ENCODE results near the gene DSCAM. TPM values are rescaled to one million over a fixed set of nuclear protein-coding genes. Genes with fewer than 3 reads are reported as not detected.

The DSCAM gene
- total RNA-seq, 4 donors from 2014 or later: not detected

DNA sequence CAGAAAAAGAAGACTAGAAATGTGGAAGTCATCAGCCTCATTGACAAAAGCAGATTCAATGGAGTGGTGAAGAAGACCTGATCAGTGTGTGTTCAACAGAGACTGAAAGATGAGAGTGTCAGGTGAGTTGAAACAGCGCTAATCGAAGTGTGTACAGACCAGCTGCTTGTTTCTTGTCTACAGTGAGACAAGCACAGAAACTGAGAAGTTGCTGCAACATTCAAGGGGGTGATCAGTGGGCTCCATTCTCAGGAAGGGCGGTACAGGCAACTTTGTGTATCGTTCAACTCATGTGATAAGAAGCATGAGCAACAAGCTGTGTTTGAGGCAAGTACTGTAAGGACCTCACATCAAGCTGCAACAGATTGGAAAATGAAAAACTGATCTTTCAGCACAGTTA, 19.4 kb downstream of the DSCAM start:
- TF ChIP-seq, protein P1, sequence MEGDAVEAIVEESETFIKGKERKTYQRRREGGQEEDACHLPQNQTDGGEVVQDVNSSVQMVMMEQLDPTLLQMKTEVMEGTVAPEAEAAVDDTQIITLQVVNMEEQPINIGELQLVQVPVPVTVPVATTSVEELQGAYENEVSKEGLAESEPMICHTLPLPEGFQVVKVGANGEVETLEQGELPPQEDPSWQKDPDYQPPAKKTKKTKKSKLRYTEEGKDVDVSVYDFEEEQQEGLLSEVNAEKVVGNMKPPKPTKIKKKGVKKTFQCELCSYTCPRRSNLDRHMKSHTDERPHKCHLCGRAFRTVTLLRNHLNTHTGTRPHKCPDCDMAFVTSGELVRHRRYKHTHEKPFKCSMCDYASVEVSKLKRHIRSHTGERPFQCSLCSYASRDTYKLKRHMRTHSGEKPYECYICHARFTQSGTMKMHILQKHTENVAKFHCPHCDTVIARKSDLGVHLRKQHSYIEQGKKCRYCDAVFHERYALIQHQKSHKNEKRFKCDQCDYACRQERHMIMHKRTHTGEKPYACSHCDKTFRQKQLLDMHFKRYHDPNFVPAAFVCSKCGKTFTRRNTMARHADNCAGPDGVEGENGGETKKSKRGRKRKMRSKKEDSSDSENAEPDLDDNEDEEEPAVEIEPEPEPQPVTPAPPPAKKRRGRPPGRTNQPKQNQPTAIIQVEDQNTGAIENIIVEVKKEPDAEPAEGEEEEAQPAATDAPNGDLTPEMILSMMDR (IDR thresholded peaks at IDR 0.05): no peak
- TF ChIP-seq POLR2A (IDR thresholded peaks at IDR 0.05): no peak
- H3K4me3 ChIP-seq (ENCODE audit: low read depth, poor library complexity, severe bottlenecking): no peak overlapping the region
- intact Hi-C loops (cut with DNase I; ENCODE audit: low total_unique reads): no loop called here
- DNase-seq (ENCODE audit: low spot score in 2 of 2): no peak
- 87 to 90% methylated on average over 4 of the region's 4 CpGs for WGBS, 2 donors

DNA sequence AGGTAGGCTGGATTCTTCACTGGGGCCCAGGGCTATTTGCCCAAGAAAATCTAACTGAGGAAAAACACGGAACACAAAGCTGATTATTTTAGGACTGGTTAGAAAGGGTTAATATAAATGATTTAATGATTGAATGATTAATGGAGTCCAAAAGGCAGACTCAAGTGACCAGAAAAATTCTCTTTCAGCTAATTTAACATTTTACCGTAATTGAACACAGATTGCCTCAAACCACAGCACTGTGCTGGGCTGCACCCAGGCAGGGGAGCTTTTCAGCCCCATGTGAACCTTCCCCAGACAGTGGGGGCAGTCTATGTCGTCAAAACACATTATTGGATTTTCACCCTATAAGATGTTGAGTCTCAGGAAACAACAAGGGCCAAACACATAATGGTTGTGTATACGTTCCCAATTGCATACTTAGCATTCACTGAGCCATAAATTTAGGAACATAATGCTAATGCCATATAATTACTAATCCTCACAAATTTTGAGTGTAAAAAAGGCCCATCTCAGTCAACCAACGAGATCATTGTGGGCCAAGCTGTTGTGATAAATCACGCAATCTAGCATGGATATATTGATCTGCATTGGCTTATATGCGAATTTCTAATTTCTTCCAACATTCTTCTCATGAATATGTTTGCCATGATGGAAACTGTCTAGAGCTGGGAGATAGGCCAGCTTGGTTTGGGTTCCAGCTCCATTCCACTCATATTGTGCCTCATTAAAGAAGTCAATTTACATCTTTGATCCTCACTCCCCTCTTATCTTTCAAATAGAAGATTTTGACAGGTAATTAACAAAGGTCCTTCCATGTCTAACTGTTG, 27.7 kb downstream of the DSCAM start:
- DNase-seq (ENCODE audit: low spot score in 2 of 2): no peak
- intact Hi-C loops (cut with DNase I; ENCODE audit: low total_unique reads): no loop called here
- TF ChIP-seq, protein P1 (IDR thresholded peaks at IDR 0.05): no peak
- TF ChIP-seq POLR2A (IDR thresholded peaks at IDR 0.05): no peak
- no peak overlapping the region for H3K4me3 ChIP-seq (ENCODE audit: low read depth, poor library complexity, severe bottlenecking)
- 71% methylated on average over 7 of the region's 7 CpGs for WGBS, 2 donors

DNA sequence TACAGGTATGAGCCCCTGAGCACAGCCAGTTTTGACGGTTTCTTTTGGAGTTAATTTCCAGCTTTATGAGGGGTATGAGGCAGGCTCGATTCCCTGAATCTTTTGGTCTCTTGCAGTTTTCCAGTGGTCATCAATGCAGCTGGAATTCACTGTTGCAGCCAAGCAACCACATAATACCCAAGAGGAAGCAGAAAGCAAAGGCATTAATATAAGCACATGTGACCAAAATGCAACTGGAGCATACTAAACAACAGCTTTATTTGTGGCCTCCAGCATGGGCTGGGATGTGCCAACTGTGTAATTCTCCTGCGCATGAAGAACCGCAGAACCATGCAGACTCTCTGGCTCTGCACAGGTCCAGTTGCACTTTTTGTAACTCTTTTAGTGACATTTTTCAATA, 33.0 kb downstream of the DSCAM start:
- H3K4me3 ChIP-seq (ENCODE audit: low read depth, poor library complexity, severe bottlenecking): no peak overlapping the region
- no peak for TF ChIP-seq POLR2A (IDR thresholded peaks at IDR 0.05)
- TF ChIP-seq, protein P1 (IDR thresholded peaks at IDR 0.05): no peak
- WGBS, 2 donors: 87 to 89% methylated on average over 4 of the region's 4 CpGs
- intact Hi-C loops (cut with DNase I; ENCODE audit: low total_unique reads): no loop called here
- no peak for DNase-seq (ENCODE audit: low spot score in 2 of 2)

DNA sequence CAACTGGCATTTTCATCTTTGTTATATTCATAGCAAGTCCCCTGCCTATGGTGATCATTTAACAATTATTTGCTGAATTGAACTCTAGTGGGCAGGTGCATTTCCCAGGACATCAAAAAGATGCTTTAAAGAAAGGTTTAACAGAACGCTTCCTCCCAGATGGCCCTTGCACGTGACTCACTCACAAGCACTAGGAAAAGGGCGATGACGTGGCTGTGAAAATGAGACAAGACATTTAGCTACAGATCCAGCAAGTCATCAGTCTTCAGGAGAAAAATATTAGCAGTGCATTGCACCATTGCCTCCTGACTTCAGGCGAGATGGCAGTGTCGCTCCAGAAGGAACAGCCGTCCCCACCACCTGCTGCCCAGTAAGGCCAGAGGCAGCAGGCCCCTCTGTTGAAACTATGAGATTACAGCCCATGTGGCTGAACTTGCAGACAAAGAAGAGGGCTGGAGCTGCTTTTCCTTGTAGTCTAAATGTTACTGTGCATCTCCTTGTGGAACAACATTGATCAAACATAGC, 37.2 kb downstream of the DSCAM start:
- no peak for DNase-seq (ENCODE audit: low spot score in 2 of 2)
- no peak for TF ChIP-seq POLR2A (IDR thresholded peaks at IDR 0.05)
- TF ChIP-seq, protein P1 (IDR thresholded peaks at IDR 0.05): no peak
- H3K4me3 ChIP-seq (ENCODE audit: low read depth, poor library complexity, severe bottlenecking): no peak overlapping the region
- intact Hi-C loops (cut with DNase I; ENCODE audit: low total_unique reads): no loop called here
- WGBS, 2 donors: 84 to 89% methylated on average over 7 of the region's 7 CpGs

DNA sequence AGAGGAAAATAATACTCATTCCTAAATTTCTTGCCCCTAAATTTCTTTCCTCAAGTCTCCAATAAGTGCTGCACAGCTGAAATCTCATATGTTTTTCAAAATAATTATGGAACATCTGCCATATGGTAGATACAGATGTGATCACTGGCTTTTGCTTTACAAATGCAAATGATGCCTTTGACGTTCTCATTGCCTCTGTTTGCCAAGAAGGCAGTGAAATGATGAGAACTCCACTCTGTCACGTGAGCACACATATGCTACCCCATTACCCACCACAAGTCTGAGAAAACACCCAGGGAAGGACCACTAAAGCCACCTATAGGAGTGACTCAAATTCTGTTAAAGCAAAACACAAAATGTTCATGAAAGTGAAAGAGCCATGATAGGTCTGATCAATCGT, 43.9 kb downstream of the DSCAM start:
- 46 to 54% methylated on average over 3 of the region's 3 CpGs for WGBS, 2 donors
- no peak for DNase-seq (ENCODE audit: low spot score in 2 of 2)
- TF ChIP-seq POLR2A (IDR thresholded peaks at IDR 0.05): no peak
- TF ChIP-seq, protein P1 (IDR thresholded peaks at IDR 0.05): no peak
- H3K4me3 ChIP-seq (ENCODE audit: low read depth, poor library complexity, severe bottlenecking): no peak overlapping the region
- intact Hi-C loops (cut with DNase I; ENCODE audit: low total_unique reads): no loop called here
